NOMO-1 treated with dmso at 0.1 percent for 144 hours (cell line): Measurements from ENCODE around the gene MATN1.

Experiments
- DNase-seq: peaks from one replicate; lab custom pipeline; 2025; ENCODE audit not compliant: unreplicated experiment; lab: John Stamatoyannopoulos, UW

MATN1 gene

DNA sequence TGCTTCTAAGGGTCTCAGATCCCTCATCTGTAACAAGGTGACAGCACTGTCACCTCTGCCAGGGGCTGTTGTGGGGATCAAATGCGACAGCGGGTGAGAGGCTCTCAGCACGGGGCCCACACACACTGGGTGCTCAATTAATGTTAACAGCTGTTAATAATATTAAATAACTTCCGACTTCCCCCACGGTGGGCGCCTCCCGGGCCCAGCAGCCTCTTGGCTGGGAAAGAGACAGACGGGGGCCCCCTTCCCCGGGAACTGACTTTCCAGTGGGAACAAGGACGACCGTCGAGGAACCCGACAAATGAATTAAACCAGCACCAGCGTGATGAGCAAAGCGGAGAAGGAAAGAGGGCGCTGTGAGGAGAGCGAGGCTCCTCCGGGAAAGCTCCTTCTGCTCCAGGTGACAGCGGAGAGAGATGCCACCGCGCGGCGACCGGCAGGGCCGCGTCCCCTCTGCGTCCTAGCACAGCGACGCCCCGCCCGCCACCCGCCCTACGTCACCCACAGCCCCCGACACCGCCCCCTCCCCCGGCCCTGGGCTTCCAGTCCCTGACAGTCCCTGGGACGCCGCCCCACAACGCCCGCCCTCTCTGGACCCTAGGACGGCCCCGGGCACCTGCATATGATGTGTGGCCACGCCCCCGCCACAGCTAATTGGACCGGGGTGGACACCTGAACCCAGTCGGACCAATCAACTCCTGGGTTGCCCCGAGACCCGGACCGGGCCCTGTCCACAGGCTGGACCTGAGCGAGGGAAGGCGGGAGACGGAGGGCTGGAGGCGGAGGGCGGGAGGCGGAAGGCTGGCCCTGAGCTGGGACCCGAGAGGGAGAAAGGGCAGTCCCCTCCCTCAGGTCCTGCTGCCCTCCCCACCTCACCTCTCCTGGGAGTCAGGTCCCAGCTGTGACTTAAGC is 38.2 kb downstream of the MATN1 start:
- no peak for DNase-seq

DNA sequence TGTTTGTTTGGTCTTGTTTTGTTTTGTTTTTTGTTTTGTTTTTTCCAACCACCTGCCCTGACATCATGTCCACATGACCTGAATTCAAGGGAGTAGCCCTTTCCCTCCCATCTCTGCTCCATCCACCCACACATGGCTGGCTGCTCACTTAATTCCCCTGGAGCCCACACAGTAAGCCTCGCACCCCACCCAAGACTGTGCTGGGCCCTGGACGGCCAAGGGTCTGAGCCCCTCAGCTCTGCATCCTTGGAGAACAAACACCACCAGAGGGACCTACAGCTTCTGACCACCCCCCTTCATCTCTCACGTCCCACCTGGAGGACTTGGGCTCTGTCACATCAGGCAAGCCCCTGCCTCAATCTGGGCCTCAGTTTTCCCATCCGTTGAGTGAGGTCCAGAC is 39.1 kb downstream of the MATN1 start:
- no peak for DNase-seq

- no peak for DNase-seq
Measured at GRCh38 chr1:30683699-30684098, 39.7 kb downstream of the MATN1 start.

- DNase-seq: no peak
Measured at GRCh38 chr1:30682396-30683275, 40.7 kb downstream of the MATN1 start.

DNA sequence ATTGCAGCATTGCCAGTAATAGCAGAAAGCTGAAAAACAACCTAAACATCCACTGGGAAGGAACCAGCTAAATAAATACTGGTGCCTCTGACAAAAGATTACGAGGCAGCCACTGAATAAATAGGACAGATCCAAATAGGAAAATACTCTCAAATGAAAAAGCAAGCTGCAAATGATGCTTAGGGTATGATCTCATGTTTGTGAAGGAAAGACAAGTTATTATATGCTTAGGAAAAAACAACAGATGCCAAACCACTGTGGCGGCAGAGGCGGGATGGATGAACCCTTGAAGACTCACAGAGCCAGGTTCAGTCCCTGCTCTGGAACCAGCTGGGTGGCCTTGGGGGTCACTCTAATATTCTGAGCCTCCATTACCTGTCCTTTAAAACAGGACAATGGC is 41.6 kb downstream of the MATN1 start:
- DNase-seq: no peak

- DNase-seq: no peak
Measured at GRCh38 chr1:30680879-30681278, 42.5 kb downstream of the MATN1 start.

GRCh38 chr1:30680429-30680828 is 43.0 kb downstream of the MATN1 start:
- DNase-seq: no peak

GRCh38 chr1:30679976-30680305 is 43.4 kb downstream of the MATN1 start:
- no peak for DNase-seq

DNA sequence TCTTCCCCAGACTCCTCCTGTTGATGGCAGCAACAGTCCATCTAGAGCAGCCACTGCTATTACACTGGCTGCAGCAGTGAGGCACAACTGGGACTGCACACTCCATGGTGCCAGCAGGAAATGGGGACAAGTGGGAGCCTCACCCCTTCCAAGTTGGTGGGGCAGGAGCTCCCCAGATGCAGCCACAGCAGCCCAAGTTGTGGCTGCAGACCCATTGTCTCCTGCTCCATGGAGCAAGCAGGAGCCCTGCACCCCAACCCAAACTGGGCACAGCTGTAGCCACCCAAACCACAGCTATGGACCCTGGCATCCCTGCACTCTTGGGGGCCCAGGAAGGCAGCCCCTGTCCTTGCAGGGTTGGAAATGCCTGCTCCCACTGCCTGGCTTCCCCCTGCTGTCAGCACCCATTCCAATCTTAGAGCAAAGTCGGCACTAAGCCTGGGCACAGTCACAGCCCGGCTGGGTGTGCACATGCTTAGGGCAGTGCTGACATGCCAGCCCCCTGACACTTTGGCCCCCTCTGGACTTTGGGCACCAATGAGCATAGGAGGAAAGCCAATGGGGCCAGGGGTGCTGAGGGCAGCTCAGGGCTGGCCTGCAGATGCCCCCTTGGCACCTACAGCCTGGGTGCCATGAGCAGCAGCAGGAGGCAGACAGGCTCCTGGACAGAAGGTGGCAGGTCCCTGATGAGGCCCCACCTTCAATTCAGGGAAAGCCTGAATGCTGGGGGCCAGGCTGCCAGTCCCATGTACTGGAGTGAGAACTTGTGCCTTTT is 44.0 kb downstream of the MATN1 start:
- no peak for DNase-seq

DNA sequence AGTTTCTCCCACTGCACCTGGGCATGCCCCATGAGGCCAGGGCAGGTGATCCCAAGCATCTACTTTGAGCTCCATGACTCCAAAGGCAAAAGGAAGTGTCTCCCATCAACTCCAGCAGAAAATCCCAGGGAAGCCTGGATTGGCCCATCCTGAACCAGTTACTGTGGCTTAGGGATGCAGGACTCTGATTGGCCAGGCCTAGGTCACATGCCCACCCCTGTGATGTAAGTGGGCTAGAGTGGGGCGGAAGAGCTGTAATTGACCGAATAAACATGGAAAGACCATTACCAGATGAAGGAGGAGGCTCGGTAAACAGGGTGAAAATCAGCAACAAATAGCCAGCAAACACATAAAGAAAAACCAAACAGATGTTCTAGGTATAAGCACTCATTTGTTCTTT is 45.2 kb downstream of the MATN1 start:
- DNase-seq: no peak

- DNase-seq: no peak
Measured at GRCh38 chr1:30677471-30677870, 45.9 kb downstream of the MATN1 start.

DNA sequence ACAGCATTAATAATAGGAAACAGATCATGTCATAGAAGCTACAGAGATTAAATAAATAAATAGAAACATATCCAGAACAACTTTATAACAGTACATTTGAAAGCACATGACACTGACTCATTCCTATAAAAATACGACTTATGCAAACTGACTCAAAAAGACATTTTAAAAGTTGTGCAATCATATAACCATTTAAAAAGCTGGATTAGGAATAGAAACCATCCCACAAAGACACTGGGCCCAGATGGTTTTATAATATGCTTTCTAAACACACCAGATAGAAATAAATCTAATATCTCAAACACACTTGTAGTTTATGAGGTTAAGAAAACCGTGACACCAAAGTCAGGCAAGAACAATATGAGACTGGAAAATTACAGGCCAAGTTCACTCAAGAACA is 47.6 kb downstream of the MATN1 start:
- DNase-seq: no peak

DNA sequence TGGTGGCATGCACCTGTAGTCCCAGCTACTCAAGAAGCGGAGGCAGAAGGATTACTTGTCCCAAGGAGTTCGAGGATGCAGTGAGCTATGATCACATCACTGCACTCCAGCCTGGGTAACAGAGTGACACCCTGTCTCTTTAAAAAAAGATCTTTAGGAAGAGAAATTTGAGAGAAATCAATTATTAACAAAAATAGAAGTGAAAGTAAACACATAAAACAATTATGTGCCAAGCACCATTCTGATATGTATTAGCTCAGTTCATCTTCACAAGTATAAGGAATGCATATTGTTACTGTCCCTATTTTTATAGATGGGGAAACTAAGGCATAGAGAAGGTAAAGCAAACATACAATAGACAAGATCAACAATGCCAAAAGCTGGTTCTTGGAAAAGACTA is 48.1 kb downstream of the MATN1 start:
- no peak for DNase-seq

- no peak for DNase-seq
Measured at GRCh38 chr1:30673395-30673794, 50.0 kb downstream of the MATN1 start.

DNA sequence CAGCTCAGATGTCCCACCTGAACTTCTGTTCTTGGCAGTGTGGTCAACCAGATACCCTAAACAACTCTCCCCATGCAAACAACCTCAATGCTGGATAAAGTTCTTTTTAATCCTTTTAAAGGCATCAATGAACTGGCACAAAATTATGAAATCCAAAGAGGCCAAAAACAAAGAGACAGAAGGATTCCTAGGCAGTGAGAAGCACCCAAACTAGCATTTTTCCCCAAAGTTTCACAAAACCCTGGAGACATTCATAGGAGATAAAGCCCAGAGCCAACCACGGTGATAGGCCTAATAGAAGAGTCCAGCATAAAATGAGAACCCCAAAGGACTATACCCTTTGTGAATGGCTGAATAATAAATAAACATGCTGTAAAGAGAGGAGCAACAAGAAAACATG is 50.7 kb downstream of the MATN1 start:
- no peak for DNase-seq

GRCh38 chr1:30670240-30671060 is 52.9 kb downstream of the MATN1 start:
- no peak for DNase-seq

- no peak for DNase-seq
Measured at GRCh38 chr1:30668546-30669327, 54.6 kb downstream of the MATN1 start.

- DNase-seq: no peak
Measured at GRCh38 chr1:30668024-30668423, 55.4 kb downstream of the MATN1 start.

- DNase-seq: no peak
Measured at GRCh38 chr1:30666756-30667273, 56.6 kb downstream of the MATN1 start.
